Effector CD8-positive, alpha-beta T cell (primary cell): ENCODE measurements around the gene HBG2.

ENCODE experiments used
- DNase-seq: peaks from one replicate; lab custom pipeline; 2025; lab: John Stamatoyannopoulos, UW

HBG2 gene

DNA sequence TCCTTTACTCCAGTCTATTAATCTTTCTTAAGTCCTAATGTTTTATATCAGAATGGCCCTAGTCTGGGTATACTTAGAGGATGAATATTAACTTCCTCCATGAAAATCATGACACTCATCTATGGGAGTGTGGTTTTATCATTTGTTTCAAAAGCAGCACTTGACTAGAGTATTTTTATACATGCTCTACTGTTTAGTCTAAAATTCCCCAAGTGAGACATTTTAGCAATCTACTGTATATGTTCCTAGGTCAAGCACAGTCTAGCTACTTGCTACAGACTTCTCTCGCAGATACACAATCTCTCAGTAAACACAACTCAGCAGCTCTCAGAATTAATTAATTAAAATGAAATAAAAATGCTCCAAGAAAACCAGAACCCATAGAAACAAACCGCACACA is 24.8 kb downstream of the HBG2 start:
- no peak for DNase-seq

DNA sequence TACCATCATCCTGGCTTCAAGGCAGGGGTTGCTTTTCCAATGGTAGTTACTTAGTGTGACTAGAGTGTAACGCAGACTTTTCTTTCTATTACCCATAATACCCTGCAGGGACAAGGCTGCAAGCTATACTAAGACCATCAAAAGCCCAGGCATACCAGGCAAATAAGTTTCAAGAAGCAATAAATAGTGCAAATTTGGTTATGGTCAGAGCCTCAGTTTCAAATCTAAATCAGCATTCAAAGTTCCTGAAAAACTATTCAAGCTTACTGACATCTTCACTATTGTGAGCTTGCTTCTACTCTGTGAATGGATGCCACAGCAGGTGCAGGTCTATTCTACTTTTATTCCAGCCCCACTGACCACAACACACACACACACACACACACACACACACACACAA is 25.2 kb downstream of the HBG2 start:
- DNase-seq = no peak

DNA sequence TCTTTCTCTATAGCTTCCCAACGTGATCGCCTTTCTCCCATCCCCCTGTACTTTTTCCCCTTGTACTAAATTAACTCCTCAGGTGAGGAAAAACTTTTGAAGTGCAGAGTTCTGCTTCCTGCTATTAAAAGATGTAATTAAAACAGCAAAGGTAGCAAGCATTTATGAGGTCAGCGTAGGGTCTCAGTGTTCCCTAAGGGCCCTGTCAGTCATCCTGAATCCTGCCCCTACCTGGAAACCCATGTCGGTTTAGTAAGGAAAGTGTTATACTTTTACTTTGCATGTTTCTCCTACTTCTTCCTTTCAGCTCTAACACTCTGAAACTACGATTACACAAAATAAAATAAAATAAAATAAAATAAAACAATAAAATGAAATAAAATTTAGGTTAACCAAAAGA is 26.5 kb downstream of the HBG2 start:
- DNase-seq = no peak

DNA sequence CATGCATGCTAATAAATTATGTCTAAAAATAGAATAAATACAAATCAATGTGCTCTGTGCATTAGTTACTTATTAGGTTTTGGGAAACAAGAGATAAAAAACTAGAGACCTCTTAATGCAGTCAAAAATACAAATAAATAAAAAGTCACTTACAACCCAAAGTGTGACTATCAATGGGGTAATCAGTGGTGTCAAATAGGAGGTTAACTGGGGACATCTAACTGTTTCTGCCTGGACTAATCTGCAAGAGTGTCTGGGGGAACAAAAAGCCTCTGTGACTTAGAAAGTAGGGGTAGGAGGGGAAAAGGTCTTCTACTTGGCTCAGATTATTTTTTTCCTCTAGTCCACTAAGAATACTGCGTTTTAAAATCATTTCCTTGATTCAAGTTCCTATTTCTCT is 26.9 kb downstream of the HBG2 start:
- no peak for DNase-seq

DNA sequence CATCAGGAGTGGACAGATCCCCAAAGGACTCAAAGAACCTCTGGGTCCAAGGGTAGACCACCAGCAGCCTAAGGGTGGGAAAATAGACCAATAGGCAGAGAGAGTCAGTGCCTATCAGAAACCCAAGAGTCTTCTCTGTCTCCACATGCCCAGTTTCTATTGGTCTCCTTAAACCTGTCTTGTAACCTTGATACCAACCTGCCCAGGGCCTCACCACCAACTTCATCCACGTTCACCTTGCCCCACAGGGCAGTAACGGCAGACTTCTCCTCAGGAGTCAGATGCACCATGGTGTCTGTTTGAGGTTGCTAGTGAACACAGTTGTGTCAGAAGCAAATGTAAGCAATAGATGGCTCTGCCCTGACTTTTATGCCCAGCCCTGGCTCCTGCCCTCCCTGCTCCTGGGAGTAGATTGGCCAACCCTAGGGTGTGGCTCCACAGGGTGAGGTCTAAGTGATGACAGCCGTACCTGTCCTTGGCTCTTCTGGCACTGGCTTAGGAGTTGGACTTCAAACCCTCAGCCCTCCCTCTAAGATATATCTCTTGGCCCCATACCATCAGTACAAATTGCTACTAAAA is 27.8 kb downstream of the HBG2 start, which contains the start of gene HBB:
Gene HBB, minus strand, starts transcription at position 340 of the 579 bp plus-strand sequence. Its CDS starts 50 bp downstream, at position 290.
- DNase-seq = no peak

DNA sequence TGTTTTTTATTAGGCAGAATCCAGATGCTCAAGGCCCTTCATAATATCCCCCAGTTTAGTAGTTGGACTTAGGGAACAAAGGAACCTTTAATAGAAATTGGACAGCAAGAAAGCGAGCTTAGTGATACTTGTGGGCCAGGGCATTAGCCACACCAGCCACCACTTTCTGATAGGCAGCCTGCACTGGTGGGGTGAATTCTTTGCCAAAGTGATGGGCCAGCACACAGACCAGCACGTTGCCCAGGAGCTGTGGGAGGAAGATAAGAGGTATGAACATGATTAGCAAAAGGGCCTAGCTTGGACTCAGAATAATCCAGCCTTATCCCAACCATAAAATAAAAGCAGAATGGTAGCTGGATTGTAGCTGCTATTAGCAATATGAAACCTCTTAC is 29.1 kb downstream of the HBG2 start:
- DNase-seq = no peak

DNA sequence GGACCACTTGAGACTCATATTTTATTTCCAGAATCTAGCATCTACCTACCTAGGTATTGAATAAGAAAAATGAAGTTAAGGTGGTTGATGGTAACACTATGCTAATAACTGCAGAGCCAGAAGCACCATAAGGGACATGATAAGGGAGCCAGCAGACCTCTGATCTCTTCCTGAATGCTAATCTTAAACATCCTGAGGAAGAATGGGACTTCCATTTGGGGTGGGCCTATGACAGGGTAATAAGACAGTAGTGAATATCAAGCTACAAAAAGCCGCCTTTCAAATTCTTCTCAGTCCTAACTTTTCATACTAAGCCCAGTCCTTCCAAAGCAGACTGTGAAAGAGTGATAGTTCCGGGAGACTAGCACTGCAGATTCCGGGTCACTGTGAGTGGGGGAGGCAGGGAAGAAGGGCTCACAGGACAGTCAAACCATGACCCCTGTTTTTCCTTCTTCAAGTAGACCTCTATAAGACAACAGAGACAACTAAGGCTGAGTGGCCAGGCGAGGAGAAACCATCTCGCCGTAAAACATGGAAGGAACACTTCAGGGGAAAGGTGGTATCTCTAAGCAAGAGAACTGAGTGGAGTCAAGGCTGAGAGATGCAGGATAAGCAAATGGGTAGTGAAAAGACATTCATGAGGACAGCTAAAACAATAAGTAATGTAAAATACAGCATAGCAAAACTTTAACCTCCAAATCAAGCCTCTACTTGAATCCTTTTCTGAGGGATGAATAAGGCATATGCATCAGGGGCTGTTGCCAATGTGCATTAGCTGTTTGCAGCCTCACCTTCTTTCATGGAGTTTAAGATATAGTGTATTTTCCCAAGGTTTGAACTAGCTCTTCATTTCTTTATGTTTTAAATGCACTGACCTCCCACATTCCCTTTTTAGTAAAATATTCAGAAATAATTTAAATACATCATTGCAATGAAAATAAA is 29.8 kb downstream of the HBG2 start:
- DNase-seq = no peak

DNA sequence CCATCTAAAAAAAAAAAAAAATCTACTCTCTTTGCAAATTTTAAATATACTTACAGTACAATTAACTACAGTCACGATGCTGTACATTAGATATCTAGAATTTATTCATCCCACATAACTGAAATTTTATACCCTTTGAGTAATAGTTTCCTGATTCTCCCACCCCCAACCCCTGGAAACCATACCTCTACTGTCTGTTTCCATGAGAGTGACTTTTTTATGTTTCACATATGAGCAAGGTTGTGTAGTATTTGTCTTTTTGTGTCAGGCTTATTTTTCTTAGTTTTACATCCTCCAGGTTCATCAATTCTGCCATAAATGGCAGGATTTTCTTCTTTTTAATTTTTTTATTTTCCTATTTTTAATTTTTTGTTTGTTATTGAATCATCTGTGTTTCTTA is 30.9 kb downstream of the HBG2 start:
- DNase-seq = no peak

DNA sequence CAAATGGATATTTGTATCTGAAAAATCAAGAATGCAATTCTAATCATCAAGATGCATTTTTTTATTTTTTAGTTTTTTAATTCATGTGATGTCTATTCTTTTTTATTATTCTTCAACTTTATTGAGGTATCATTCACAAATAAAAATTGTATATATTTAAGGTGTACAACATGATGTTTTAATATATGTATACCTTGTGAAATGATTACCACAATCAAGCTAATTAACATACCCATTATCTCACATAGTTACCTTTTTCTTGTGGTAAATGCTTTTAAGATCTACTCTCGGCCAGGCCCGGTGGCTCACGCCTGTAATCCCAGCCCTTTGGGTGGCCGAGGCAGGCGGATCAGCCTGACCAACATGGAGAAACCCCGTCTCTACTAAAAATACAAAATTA is 31.4 kb downstream of the HBG2 start:
- no peak for DNase-seq

DNA sequence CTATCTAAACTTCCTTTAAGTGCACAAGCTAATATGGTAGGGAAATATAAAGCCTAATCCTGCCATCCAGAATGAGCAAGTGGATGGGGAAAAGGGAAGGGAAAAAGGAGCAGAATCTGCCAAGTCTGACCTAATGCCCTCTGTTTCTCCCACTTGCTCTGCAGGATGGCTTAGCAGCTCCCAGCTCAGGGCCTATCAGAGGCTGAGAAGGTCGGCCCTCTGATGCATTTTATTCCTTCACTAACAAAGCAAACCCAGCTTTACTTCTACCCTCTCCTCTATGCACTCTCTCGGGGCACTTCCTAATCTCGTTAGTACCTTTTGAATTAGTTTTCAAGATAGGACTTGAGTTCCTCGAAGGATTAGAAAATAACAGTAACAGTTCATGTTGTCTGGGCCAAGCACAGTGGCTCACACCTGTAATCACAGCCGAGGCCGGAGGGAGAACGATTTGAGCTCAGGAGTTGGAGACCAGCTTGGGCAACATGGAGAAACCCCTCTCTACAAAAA is 44.1 kb downstream of the HBG2 start:
- DNase-seq = no peak

DNA sequence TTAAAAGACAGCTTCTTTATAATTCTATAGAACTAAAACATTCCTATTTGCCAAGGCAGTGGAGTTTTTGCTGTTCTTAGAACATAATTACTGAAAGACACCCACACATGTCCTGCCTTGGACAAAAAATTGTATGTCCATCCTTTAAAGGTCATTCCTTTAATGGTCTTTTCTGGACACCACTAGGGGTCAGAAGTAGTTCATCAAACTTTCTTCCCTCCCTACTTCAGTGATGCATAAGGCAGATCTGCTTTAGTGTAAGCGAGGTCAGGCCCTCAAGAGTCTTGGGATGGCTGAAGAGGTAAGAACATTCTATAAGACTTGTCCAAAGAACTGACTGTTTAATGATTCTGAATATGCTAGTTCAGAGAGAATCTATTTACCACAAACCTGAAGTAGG is 49.8 kb downstream of the HBG2 start:
- no peak for DNase-seq

GRCh38 chr11:5203366-5203765 is 51.2 kb downstream of the HBG2 start:
- DNase-seq = no peak
